GM12878 (cell line): ENCODE results near the gene PPP1R7.

Experiments used
- FOXM1 ChIP-seq: IDR thresholded peaks from 2 replicates; pipeline ENCODE4 v1.6.1; 2012; ENCODE audit warnings: low read depth, mild to moderate bottlenecking, inconsistent platforms, low read length, moderate library complexity
- MEF2A ChIP-seq: IDR thresholded peaks from 2 replicates; pipeline ENCODE4 v1.6.1; 2011; ENCODE audit warnings: low read depth, mild to moderate bottlenecking, low read length, moderate library complexity; ENCODE audit not compliant: insufficient read depth
- POLR2AphosphoS5 ChIP-seq: IDR thresholded peaks from 2 replicates; pipeline ENCODE4 v1.6.1; 2011; ENCODE audit warnings: mild to moderate bottlenecking, low read length, inconsistent platforms
- RELA ChIP-seq: fragments of 450-650 bp; IDR thresholded peaks from 2 replicates; pipeline ENCODE4 v1.8.0; 2014; ENCODE audit warnings: borderline replicate concordance; ENCODE audit not compliant: partially characterized antibody
- RFX5 ChIP-seq: IDR thresholded peaks from 2 replicates; pipeline ENCODE4 v1.6.1; 2011; ENCODE audit warnings: low read depth, low read length, improper control_type of control experiment
- TF ChIP-seq, protein P1 (sequence below), 3 experiments: IDR thresholded peaks in 2 of 3; conservative IDR thresholded peaks in 1 of 3; 2 replicates each; pipeline ENCODE4 v1.5.1; 2011; ENCODE audit warnings: low read depth in 3 of 3, low read length in 3 of 3, mild to moderate bottlenecking in 3 of 3, control low read depth in 2 of 3, moderate library complexity in 2 of 3, inconsistent platforms in 1 of 3, mixed read lengths in 1 of 3; ENCODE audit not compliant: control insufficient read depth in 2 of 3, insufficient read depth in 1 of 3; ENCODE audit errors: extremely low read depth in 1 of 3

GRCh38 chr2:241185961-241186360 is 35.7 kb downstream of the PPP1R7 start:
- TF ChIP-seq RFX5 (no peak), RELA (no peak), FOXM1 (no peak), POLR2AphosphoS5 (no peak), MEF2A (no peak)
- TF ChIP-seq, protein P1, sequence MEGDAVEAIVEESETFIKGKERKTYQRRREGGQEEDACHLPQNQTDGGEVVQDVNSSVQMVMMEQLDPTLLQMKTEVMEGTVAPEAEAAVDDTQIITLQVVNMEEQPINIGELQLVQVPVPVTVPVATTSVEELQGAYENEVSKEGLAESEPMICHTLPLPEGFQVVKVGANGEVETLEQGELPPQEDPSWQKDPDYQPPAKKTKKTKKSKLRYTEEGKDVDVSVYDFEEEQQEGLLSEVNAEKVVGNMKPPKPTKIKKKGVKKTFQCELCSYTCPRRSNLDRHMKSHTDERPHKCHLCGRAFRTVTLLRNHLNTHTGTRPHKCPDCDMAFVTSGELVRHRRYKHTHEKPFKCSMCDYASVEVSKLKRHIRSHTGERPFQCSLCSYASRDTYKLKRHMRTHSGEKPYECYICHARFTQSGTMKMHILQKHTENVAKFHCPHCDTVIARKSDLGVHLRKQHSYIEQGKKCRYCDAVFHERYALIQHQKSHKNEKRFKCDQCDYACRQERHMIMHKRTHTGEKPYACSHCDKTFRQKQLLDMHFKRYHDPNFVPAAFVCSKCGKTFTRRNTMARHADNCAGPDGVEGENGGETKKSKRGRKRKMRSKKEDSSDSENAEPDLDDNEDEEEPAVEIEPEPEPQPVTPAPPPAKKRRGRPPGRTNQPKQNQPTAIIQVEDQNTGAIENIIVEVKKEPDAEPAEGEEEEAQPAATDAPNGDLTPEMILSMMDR (IDR thresholded peaks at IDR 0.05 in 2 of 3, conservative IDR thresholded peaks at IDR 0.05 in 1 of 3; ENCODE audit: control insufficient read depth in 2 of 3, extremely low read depth in 1 of 3, insufficient read depth in 1 of 3, low read depth in 3 of 3, low read length in 3 of 3): no peak
